ENCODE results near the gene SLIT1. TPM values are rescaled to one million over a fixed set of nuclear protein-coding genes. Genes with fewer than 3 reads are reported as not detected.

The SLIT1 gene
- total and polyA plus RNA-seq, 2 of the 8 experiments (the other 6 are each of a cell fraction or from before 2014, with no cell fraction given) = 0.70 to 0.88 TPM

GRCh38 chr10:97071496-97071895, 114.3 kb downstream of the SLIT1 start:
- Histone ChIP-seq H2BK12ac (ENCODE audit: low read depth, low read length) (no peak overlapping the region), H3K79me2 (ENCODE audit: control insufficient read depth in 1 of 2, insufficient read depth in 2 of 2, low read length in 2 of 2) (no peaks in the 10 kb centered on the region), H3K27ac (ENCODE audit: low read depth, low read length) (no peak overlapping the region), H4K5ac (ENCODE audit: insufficient read length, low read depth, low read length) (no peak overlapping the region), H3K9ac (replicated peaks in 1 of 4; ENCODE audit: extremely low read depth in 1 of 4, low read depth in 3 of 4, low read length in 3 of 4) (no peak overlapping the region), H2BK5ac (ENCODE audit: low read depth, low read length) (no peak overlapping the region), H3K56ac (replicated peaks; ENCODE audit: insufficient read length, low read depth, low read length) (no peak overlapping the region), H3K4me2 (ENCODE audit: insufficient read depth in 1 of 2, low read depth in 2 of 2, low read length in 2 of 2) (no peak overlapping the region), H3K23ac (ENCODE audit: insufficient read length) (no peak overlapping the region), H2BK20ac (ENCODE audit: low read length) (no peak overlapping the region), H3K9me3 (ENCODE audit: insufficient read depth in 2 of 2, low read depth in 1 of 2, low read length in 1 of 2) (0 out of 4 replicates have a peak, but pooled peaks cover 0 to 3% of the 10 kb centered on the region in 2 experiments), H2AFZ (ENCODE audit: low read length) (no peak overlapping the region), H3K18ac (ENCODE audit: extremely low read depth, low read length) (no peak overlapping the region), H2BK120ac (replicated peaks; ENCODE audit: low read depth, low read length) (no peak overlapping the region), H3K4me1 (replicated peaks in 1 of 4; ENCODE audit: control insufficient read depth in 3 of 4, insufficient read depth in 4 of 4, low read length in 3 of 4) (peaks cover 0 to 8% (median 2%) of the 10 kb centered on the region in 4 experiments; a peak in 5 of 7 replicates), H3K14ac (ENCODE audit: insufficient read length) (no peak overlapping the region), H4K8ac (ENCODE audit: extremely low read depth, insufficient read depth, low read length) (no peak overlapping the region), H2AK5ac (ENCODE audit: low read depth, low read length) (no peak overlapping the region), H3K36me3 (ENCODE audit: control insufficient read depth in 2 of 4, insufficient read depth in 4 of 4, low read length in 3 of 4) (no peaks in the 10 kb centered on the region), H2BK15ac (ENCODE audit: low read length) (no peak overlapping the region), H3K79me1 (ENCODE audit: low read depth, low read length) (no peaks in the 10 kb centered on the region), H4K20me1 (replicated peaks in 1 of 2; ENCODE audit: control insufficient read depth in 1 of 2, insufficient read depth in 2 of 2, low read length in 2 of 2) (no peaks in the 10 kb centered on the region), H3K4ac (replicated peaks; ENCODE audit: insufficient read length, low read depth, low read length) (no peak overlapping the region), H3K27me3 (replicated peaks in 1 of 4; ENCODE audit: control insufficient read depth in 3 of 4, extremely low read depth in 1 of 4, insufficient read depth in 3 of 4, low read length in 3 of 4) (peaks cover 0 to 3% (median 0%) of the 10 kb centered on the region in 4 experiments; a peak in 1 of 7 replicates), H4K91ac (replicated peaks; ENCODE audit: insufficient read length, low read length) (no peak overlapping the region), H3K23me2 (ENCODE audit: low read depth, low read length) (no peaks in the 10 kb centered on the region), H3K4me3 (ENCODE audit: extremely low read depth in 1 of 4, insufficient read depth in 2 of 4, low read depth in 3 of 4, low read length in 4 of 4) (no peak overlapping the region)
- no peak for FAIRE-seq
- CTCF ChIA-PET (ENCODE audit: partially characterized antibody) = interaction anchor here (0.8 to 42.3 kb wide), 14 partner anchors 14 to 419 kb away, joined by 3 to 1348 read pairs (median 20); partner anchors contain the start of genes FRAT1 and SLIT1
- no peak for TF ChIP-seq TCF12 (IDR thresholded peaks at IDR 0.05; ENCODE audit: low read depth, low read length)
- no peak for TF ChIP-seq ZNF274 (IDR thresholded peaks at IDR 0.05; ENCODE audit: borderline replicate concordance, extremely low read depth, low read length)
- no peak for TF ChIP-seq MAX (IDR thresholded peaks at IDR 0.05)
- no peak for TF ChIP-seq KDM5A (IDR thresholded peaks at IDR 0.05; ENCODE audit: low read length)
- TF ChIP-seq SP4 (IDR thresholded peaks at IDR 0.05; ENCODE audit: low read length) = no peak
- TF ChIP-seq BCL11A (IDR thresholded peaks at IDR 0.05; ENCODE audit: low read depth in 2 of 2, low read length in 2 of 2) = no peak
- TF ChIP-seq CTBP2 (IDR thresholded peaks at IDR 0.05; ENCODE audit: borderline replicate concordance, insufficient read depth, insufficient read length, low read length) = no peak
- DNase-seq (ENCODE audit: low read depth in 1 of 2, low spot score in 2 of 2) = no peak
- WGBS, 2 experiments (ENCODE audit: extremely low coverage in 1 of 2, insufficient coverage in 1 of 2, insufficient read length in 1 of 2, insufficient replicate concordance in 2 of 2, low coverage in 1 of 2, low lambda C conversion rate in 2 of 2, missing lambda C conversion rate in 1 of 2) = 87% methylated on average over 7 of the region's 7 CpGs; no CpG with 5 or more reads in 1 of the 2 experiments
- POLR2A ChIA-PET (ENCODE audit: partially characterized antibody) = interaction anchor here (2.0 kb wide), 1 partner anchor 139 kb away, joined by 5 read pairs; no protein-coding TSS in a partner anchor

All from H1 (cell line).